PC-9 (cell line): Measurements from ENCODE around the gene KCTD20. TPM values are rescaled to one million over a fixed set of nuclear protein-coding genes. Genes with fewer than 3 reads are reported as not detected.

Experiments
- BruUV-seq: library from RNA; stranded (reverse); fragments of 400-500 nt; replicated peaks from 2 replicates; lab custom pipeline; 2021; lab: Mats Ljungman, UMichigan
- CTCF ChIA-PET: fragments of 300-600 bp; sonication (Branson Sonifier 250); formaldehyde crosslinking; loops from one replicate; lab custom pipeline; 2022; ENCODE audit warnings: antibody characterized with exemption; lab: Charles Lee
- POLR2A ChIA-PET: fragments of 300-600 bp; sonication (Branson Sonifier 250); formaldehyde crosslinking; loops from one replicate; lab custom pipeline; 2022; ENCODE audit warnings: antibody characterized with exemption; ENCODE audit not compliant: unreplicated experiment; lab: Charles Lee
- DNase-seq, 2 experiments: peaks; one replicate each; pipeline versions ENCODE4 v3.0.0 to v3.0.0-alpha.2; 2015 to 2022; ENCODE audit warnings: mixed read lengths in 1 of 2
- H2AFZ ChIP-seq: fragments of 200-600 bp; sonication (generic); 2 replicates; pipeline ENCODE4 v1.8.1; 2017; ENCODE audit warnings: antibody characterized with exemption
- H3F3A ChIP-seq: fragments of 200-600 bp; sonication (generic); 2 replicates; pipeline ENCODE4 v1.8.1; 2017; ENCODE audit warnings: antibody characterized with exemption, mild to moderate bottlenecking, low read depth; ENCODE audit not compliant: insufficient read depth
- H3K27ac ChIP-seq: fragments of 200-600 bp; sonication (generic); 2 replicates; pipeline ENCODE4 v1.6.1; 2016; ENCODE audit warnings: mixed run types
- H3K27me3 ChIP-seq: fragments of 200-600 bp; sonication (generic); 2 replicates; pipeline ENCODE4 v1.6.1; 2016; ENCODE audit warnings: low read depth, mixed run types; ENCODE audit not compliant: insufficient read depth
- H3K36me3 ChIP-seq: fragments of 200-600 bp; sonication (generic); 2 replicates; pipeline ENCODE4 v1.6.1; 2016; ENCODE audit warnings: low read depth, mixed run types
- H3K4me1 ChIP-seq: fragments of 200-600 bp; sonication (generic); replicated peaks from 2 replicates; pipeline ENCODE4 v1.6.1; 2016; ENCODE audit warnings: mixed run types; ENCODE audit not compliant: insufficient read depth
- H3K4me2 ChIP-seq: fragments of 200-600 bp; sonication (generic); 2 replicates; pipeline ENCODE4 v1.6.1; 2017; ENCODE audit warnings: mixed run types
- H3K4me3 ChIP-seq: fragments of 200-600 bp; sonication (generic); 2 replicates; pipeline ENCODE4 v1.6.1; 2016; ENCODE audit warnings: mixed run types
- H3K79me2 ChIP-seq: fragments of 200-600 bp; sonication (generic); 2 replicates; pipeline ENCODE4 v1.6.1; 2017; ENCODE audit warnings: low read depth, mixed run types
- H3K9me2 ChIP-seq: fragments of 200-600 bp; sonication (generic); 2 replicates; pipeline ENCODE4 v1.8.1; 2017; ENCODE audit warnings: mild to moderate bottlenecking; ENCODE audit not compliant: insufficient read depth
- H3K9me3 ChIP-seq: fragments of 200-600 bp; sonication (generic); 2 replicates; pipeline ENCODE4 v1.8.1; 2016; ENCODE audit warnings: low read depth; ENCODE audit not compliant: insufficient read depth
- H4K20me1 ChIP-seq: fragments of 200-600 bp; sonication (generic); 2 replicates; pipeline ENCODE4 v1.8.1; 2017; ENCODE audit not compliant: insufficient read depth
- EZH2 ChIP-seq: fragments of 200-600 bp; sonication (generic); IDR thresholded peaks from 2 replicates; pipeline ENCODE4 v1.8.0; 2017; ENCODE audit warnings: antibody characterized with exemption, low read depth
- intact Hi-C: fragments of 100-400 bp; cut with micrococcal nuclease; formaldehyde crosslinking; loops from one replicate; pipeline ENCODE4 v1.10.0; 2022; ENCODE audit not compliant: unreplicated experiment
- total RNA-seq: library from RNA; stranded (reverse); gene quantifications from 2 replicates; pipeline ENCODE4 v1.2.3, GENCODE V29; 2021
- TF ChIP-seq, protein P1 (sequence below): fragments of 200-600 bp; sonication (generic); conservative IDR thresholded peaks from 2 replicates; pipeline ENCODE4 v1.6.1; 2017; ENCODE audit warnings: mixed run types, antibody characterized with exemption, mild to moderate bottlenecking, moderate library complexity

Gene KCTD20
- total RNA-seq, 1 experiment from 2014 or later: 42.5 TPM

DNA sequence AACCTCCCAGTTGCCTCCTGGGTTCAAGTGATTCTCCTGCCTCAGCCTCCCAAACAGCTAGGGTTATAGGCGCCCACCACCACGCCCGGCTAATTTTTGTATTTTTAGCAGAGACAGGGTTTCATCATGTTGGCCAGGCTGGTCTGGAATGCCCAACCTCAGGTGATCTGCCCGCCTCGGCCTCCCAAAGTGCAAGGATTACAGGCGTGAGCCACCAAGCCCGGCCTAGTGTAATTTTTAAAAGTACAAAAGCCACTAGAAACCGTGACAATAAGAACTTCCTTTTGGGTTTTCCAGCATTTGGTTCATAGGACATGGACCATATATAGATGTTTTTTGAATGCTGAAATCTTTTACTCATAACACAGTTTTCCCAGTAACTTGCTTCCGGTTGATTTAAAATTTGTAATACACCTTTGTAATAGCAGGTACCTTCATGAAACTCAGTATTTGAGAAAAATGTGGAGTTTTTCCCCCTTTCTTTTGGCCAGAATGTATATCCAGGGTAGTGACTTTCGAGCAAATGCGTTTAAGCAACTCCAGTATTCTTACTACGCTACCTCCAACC lies 613 bp upstream of the KCTD20 start:
- Histone ChIP-seq H3K9me2 (no peaks in the 10 kb centered on the region), H3K27ac (peak overlapping the region; percentile 92), H3K4me2 (peak overlapping the region; percentile 93), H3K4me3 (peak overlapping the region; percentile 75), H4K20me1 (no peaks in the 10 kb centered on the region; the same call in 1 of the 2 replicates), H3K36me3 (no peaks in the 10 kb centered on the region), H3K4me1 (peaks cover 25% of the 10 kb centered on the region), H3K79me2 (peaks cover 47% of the 10 kb centered on the region), H3K27me3 (no peaks in the 10 kb centered on the region), H3F3A (peaks cover 28% of the 10 kb centered on the region), H2AFZ (peak overlapping the region; percentile 91), H3K9me3 (no peaks in the 10 kb centered on the region)
- CTCF ChIA-PET: no interaction called here
- no peak for DNase-seq
- intact Hi-C loops: loop anchor here (5.0 kb wide), 3 partner anchors 135 to 240 kb away; partner anchors contain the start of gene SRSF3
- BruUV-seq: TSS peak; percentile 94
- POLR2A ChIA-PET: interaction anchor here (0.6 to 1.1 kb wide), 2 partner anchors 19 to 36 kb away, joined by 3 to 6 read pairs; no protein-coding TSS in a partner anchor
- no peak for TF ChIP-seq EZH2
- TF ChIP-seq, protein P1, sequence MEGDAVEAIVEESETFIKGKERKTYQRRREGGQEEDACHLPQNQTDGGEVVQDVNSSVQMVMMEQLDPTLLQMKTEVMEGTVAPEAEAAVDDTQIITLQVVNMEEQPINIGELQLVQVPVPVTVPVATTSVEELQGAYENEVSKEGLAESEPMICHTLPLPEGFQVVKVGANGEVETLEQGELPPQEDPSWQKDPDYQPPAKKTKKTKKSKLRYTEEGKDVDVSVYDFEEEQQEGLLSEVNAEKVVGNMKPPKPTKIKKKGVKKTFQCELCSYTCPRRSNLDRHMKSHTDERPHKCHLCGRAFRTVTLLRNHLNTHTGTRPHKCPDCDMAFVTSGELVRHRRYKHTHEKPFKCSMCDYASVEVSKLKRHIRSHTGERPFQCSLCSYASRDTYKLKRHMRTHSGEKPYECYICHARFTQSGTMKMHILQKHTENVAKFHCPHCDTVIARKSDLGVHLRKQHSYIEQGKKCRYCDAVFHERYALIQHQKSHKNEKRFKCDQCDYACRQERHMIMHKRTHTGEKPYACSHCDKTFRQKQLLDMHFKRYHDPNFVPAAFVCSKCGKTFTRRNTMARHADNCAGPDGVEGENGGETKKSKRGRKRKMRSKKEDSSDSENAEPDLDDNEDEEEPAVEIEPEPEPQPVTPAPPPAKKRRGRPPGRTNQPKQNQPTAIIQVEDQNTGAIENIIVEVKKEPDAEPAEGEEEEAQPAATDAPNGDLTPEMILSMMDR: no peak

DNA sequence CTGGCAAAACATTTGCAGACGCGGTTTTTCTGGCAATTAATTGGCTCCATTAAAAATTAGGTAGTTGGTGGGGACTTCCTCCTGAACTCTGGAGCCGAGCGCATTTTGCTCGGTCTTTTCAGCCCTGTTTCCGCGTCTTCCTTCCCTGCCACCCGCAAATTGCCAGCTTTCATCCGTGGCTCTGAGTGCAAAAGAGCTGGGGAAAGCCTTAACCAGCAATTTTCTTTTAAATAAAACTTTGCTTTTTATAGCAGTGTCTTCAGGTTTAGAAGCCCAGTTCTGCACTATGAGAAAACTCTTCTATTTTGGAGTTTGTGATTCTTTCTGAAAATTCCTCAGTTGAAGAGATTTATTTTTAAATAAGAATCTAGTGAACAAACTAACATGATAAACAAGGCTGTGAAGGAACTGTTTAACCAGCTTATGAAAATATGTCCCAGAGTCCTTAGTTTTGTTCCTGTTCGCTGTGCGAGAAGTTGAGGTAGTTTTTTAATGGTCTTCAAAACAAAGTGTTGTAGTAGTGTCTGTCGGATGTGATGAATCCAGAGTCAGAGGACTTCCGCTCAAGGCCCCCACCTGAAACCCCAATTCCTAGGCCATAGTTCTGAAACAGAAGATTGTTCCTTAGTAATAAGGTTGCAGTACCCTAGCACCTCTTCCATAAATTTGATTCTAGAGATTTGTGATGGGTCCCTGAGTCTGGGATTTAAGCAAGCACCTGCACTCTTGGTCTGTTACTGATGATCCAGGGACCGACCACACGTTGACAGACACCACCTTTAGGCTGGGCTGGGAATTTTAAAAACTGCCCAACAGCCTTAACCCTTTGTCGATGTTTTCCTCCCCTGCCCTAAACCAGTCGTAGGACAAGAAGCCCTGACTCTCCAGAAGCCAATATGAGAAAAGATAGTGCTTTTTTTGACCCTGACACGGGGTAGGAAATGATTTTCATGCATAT lies 950 bp downstream of the KCTD20 start:
- ChIA-PET CTCF (no interaction called here), POLR2A (interaction anchor here (0.9 kb wide), 1 partner anchor 21 kb away, joined by 4 read pairs; no protein-coding TSS in a partner anchor)
- BruUV-seq: TSS peak; percentile 62
- H4K20me1 ChIP-seq: no peaks in the 10 kb centered on the region; the same call in 1 of the 2 replicates
- peak overlapping the region; percentile 89 for H2AFZ ChIP-seq
- H3K36me3 ChIP-seq: no peaks in the 10 kb centered on the region; the same call in 1 of the 2 replicates
- no peaks in the 10 kb centered on the region for H3K9me2 ChIP-seq
- H3K79me2 ChIP-seq: peaks cover 61% of the 10 kb centered on the region
- peaks cover 25% of the 10 kb centered on the region for H3K4me1 ChIP-seq
- TF ChIP-seq, protein P1: peak; percentile 48; the same call in 1 of the 2 replicates
- no peak for TF ChIP-seq EZH2
- peak in 1 of 2 experiments; percentile 10 for DNase-seq
- intact Hi-C loops: loop anchor here (1.0 to 5.0 kb wide), 4 partner anchors 20 to 239 kb away; partner anchors contain the start of gene SRSF3
- H3K27me3 ChIP-seq: no peaks in the 10 kb centered on the region
- peak overlapping the region; percentile 93 for H3K4me2 ChIP-seq
- H3F3A ChIP-seq: peaks cover 28% of the 10 kb centered on the region
- peak overlapping the region; percentile 75 for H3K4me3 ChIP-seq
- H3K27ac ChIP-seq: peak overlapping the region; percentile 92
- H3K9me3 ChIP-seq: peaks cover 1% of the 10 kb centered on the region; the same call in 1 of the 2 replicates

DNA sequence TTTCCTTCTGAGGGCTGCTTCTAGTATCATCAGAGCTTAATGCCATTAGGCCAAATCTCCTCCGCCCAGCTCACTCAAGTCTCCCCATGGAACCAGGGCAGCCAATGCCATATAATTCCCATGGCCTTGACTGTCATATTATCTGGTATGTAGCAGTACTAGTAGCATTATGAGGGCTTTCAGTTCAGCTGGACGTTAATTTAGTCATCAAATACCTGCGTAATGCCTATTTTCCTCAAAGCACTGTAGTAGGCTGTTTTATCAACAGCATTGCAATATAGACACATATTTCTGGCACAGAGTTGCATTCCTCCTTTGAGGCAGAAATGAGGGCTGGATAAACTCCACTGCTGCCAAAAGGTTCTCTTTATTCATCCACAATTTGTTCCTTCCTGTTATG lies 1.7 kb downstream of the KCTD20 start:
- no peak overlapping the region for H3K27ac ChIP-seq
- intact Hi-C loops: loop anchor here (5.0 kb wide), 3 partner anchors 133 to 238 kb away; partner anchors contain the start of gene SRSF3
- DNase-seq: no peak

More for the DNA sequence above, 1.7 kb downstream of the KCTD20 start:
- no TSS peak for BruUV-seq
- TF ChIP-seq EZH2: no peak
- TF ChIP-seq, protein P1: no peak
- peaks cover 28% of the 10 kb centered on the region for H3F3A ChIP-seq
- H3K79me2 ChIP-seq: peaks cover 68% of the 10 kb centered on the region
- peaks cover 25% of the 10 kb centered on the region for H3K4me1 ChIP-seq
- peak overlapping the region; percentile 93 for H3K4me2 ChIP-seq
- peaks cover 4% of the 10 kb centered on the region; the same call in 1 of the 2 replicates for H3K9me3 ChIP-seq
- no peaks in the 10 kb centered on the region for H3K27me3 ChIP-seq
- ChIA-PET CTCF (no interaction called here), POLR2A (no interaction called here)
- H4K20me1 ChIP-seq: no peaks in the 10 kb centered on the region; the same call in 1 of the 2 replicates
- H3K9me2 ChIP-seq: no peaks in the 10 kb centered on the region
- H3K4me3 ChIP-seq: peak overlapping the region; percentile 75
- H3K36me3 ChIP-seq: no peaks in the 10 kb centered on the region; the same call in 1 of the 2 replicates
- no peak overlapping the region for H2AFZ ChIP-seq
